OCI-LY1 (cell line): ENCODE results near the gene GPN2.
"Not testable (repeated sequence)": the region's sequence is repeated elsewhere in the genome, so short reads cannot be mapped to it uniquely, and the experiment has no call there.

Experiments
- H2AFZ ChIP-seq: fragments of 200-600 bp; sonication (generic), shearing (Covaris generic); 2 replicates; pipeline ENCODE4 v1.6.0; 2014; ENCODE audit warnings: antibody characterized with exemption, mild to moderate bottlenecking, low read length
- H3F3A ChIP-seq: fragments of 200-600 bp; sonication (generic), shearing (Covaris generic); 2 replicates; pipeline ENCODE4 v1.6.0; 2014; ENCODE audit warnings: mild to moderate bottlenecking, antibody characterized with exemption, low read length, moderate library complexity; ENCODE audit not compliant: insufficient read depth
- H3K27ac ChIP-seq: fragments of 200-600 bp; sonication (generic); 2 replicates; pipeline ENCODE4 v1.5.1; 2014; ENCODE audit warnings: low read length, mixed run types, mild to moderate bottlenecking, low read depth; ENCODE audit not compliant: poor library complexity, severe bottlenecking
- H3K27me3 ChIP-seq: fragments of 200-600 bp; sonication (generic); 2 replicates; pipeline ENCODE4 v1.6.0; 2014; ENCODE audit warnings: antibody characterized with exemption, mild to moderate bottlenecking, low read length, moderate library complexity; ENCODE audit not compliant: insufficient read depth
- H3K36me3 ChIP-seq: fragments of 200-600 bp; sonication (generic); 2 replicates; pipeline ENCODE4 v1.6.1; 2014; ENCODE audit warnings: mild to moderate bottlenecking, antibody characterized with exemption, low read length, moderate library complexity, mixed read lengths; ENCODE audit not compliant: insufficient read depth
- H3K4me1 ChIP-seq: fragments of 200-600 bp; sonication (generic); 2 replicates; pipeline ENCODE4 v1.5.1; 2014; ENCODE audit warnings: mild to moderate bottlenecking, low read length, moderate library complexity; ENCODE audit not compliant: insufficient read depth, severe bottlenecking
- H3K4me2 ChIP-seq: fragments of 200-600 bp; sonication (generic), shearing (Covaris generic); 2 replicates; pipeline ENCODE4 v1.6.1; 2014; ENCODE audit warnings: low read length
- H3K4me3 ChIP-seq: fragments of 200-600 bp; sonication (generic); 2 replicates; pipeline ENCODE4 v1.5.1; 2014; ENCODE audit warnings: low read length, low read depth, mild to moderate bottlenecking, mixed read lengths; ENCODE audit not compliant: poor library complexity, severe bottlenecking
- H3K79me2 ChIP-seq: fragments of 200-600 bp; shearing (Covaris generic); 2 replicates; pipeline ENCODE4 v1.6.1; 2016; ENCODE audit warnings: mixed run types, low read length, mixed read lengths; ENCODE audit not compliant: insufficient read depth
- H3K9ac ChIP-seq: fragments of 200-600 bp; sonication (generic), shearing (Covaris generic); 2 replicates; pipeline ENCODE4 v1.6.1; 2014; ENCODE audit warnings: mild to moderate bottlenecking, low read length, mixed read lengths
- H3K9me2 ChIP-seq: fragments of 200-600 bp; sonication (generic), shearing (Covaris generic); 2 replicates; pipeline ENCODE4 v1.6.1; 2014; ENCODE audit warnings: low read depth, mild to moderate bottlenecking, low read length, mixed read lengths
- H3K9me3 ChIP-seq: fragments of 200-600 bp; shearing (Covaris generic); 2 replicates; pipeline ENCODE4 v1.6.1; 2014; ENCODE audit warnings: low read length, mixed read lengths
- H4K20me1 ChIP-seq: fragments of 200-600 bp; sonication (generic), shearing (Covaris generic); 2 replicates; pipeline ENCODE4 v1.6.0; 2016; ENCODE audit warnings: mild to moderate bottlenecking, low read length; ENCODE audit not compliant: insufficient read depth
- EZH2 ChIP-seq: fragments of 200-600 bp; sonication (generic), shearing (Covaris generic); IDR thresholded peaks from 2 replicates; pipeline ENCODE4 v1.8.0; 2017; ENCODE audit warnings: borderline replicate concordance, mixed run types, mild to moderate bottlenecking, antibody characterized with exemption, low read length, moderate library complexity, mixed read lengths
- TF ChIP-seq, protein P1 (sequence below): fragments of 200-600 bp; sonication (generic), shearing (Covaris generic); IDR thresholded peaks from 2 replicates; pipeline ENCODE4 v1.5.1; 2017; ENCODE audit warnings: mild to moderate bottlenecking, antibody characterized with exemption, low read length, moderate library complexity, mixed read lengths

The GPN2 gene

DNA sequence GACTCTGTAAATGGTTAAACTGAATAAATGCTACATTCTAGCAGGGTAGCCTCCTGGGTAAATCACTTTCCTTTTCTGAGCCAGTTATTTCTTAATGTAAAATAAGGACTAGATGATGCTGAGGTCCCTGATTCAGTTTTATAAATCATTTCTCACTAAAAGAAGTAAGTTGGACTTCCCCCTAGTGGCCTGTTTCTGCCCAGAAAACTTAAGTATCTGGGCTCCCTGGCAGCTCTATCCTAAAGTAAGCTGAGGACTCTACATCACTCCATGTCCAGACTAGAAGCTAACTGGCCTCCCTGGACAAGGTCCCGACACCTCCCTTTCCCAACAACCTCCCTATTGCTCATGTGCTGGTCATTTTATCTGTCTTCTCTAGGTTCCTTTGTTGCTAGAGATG lies 3.0 kb downstream of the GPN2 start:
- Histone ChIP-seq H3K4me1 (peaks cover 18% of the 10 kb centered on the region), H3K9ac (no peak overlapping the region), H3K9me2 (no peaks in the 10 kb centered on the region), H3K27me3 (no peaks in the 10 kb centered on the region), H3K4me3 (no peak overlapping the region), H3F3A (no peaks in the 10 kb centered on the region), H3K4me2 (no peak overlapping the region), H3K79me2 (no peaks in the 10 kb centered on the region), H4K20me1 (no peaks in the 10 kb centered on the region), H3K9me3 (no peaks in the 10 kb centered on the region), H3K36me3 (peaks cover 65% of the 10 kb centered on the region), H3K27ac (no peak overlapping the region), H2AFZ (no peak overlapping the region)
- no peak for TF ChIP-seq EZH2
- TF ChIP-seq, protein P1, sequence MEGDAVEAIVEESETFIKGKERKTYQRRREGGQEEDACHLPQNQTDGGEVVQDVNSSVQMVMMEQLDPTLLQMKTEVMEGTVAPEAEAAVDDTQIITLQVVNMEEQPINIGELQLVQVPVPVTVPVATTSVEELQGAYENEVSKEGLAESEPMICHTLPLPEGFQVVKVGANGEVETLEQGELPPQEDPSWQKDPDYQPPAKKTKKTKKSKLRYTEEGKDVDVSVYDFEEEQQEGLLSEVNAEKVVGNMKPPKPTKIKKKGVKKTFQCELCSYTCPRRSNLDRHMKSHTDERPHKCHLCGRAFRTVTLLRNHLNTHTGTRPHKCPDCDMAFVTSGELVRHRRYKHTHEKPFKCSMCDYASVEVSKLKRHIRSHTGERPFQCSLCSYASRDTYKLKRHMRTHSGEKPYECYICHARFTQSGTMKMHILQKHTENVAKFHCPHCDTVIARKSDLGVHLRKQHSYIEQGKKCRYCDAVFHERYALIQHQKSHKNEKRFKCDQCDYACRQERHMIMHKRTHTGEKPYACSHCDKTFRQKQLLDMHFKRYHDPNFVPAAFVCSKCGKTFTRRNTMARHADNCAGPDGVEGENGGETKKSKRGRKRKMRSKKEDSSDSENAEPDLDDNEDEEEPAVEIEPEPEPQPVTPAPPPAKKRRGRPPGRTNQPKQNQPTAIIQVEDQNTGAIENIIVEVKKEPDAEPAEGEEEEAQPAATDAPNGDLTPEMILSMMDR: peak; percentile 45; the same call in 1 of the 2 replicates

- Histone ChIP-seq H4K20me1 (no peaks in the 10 kb centered on the region), H3K9me2 (no peaks in the 10 kb centered on the region), H3K36me3 (peaks cover 82% of the 10 kb centered on the region)
Observed at GRCh38 chr1:26882696-26883463, 7.2 kb downstream of the GPN2 start.

GRCh38 chr1:26881611-26882010 lies 8.5 kb downstream of the GPN2 start:
- not testable (repeated sequence) for H3K27me3 ChIP-seq, H3K4me3 ChIP-seq, H3K9me3 ChIP-seq, H3K9me2 ChIP-seq, H3K27ac ChIP-seq, H3F3A ChIP-seq, H3K4me2 ChIP-seq, H4K20me1 ChIP-seq, H2AFZ ChIP-seq, H3K9ac ChIP-seq, H3K79me2 ChIP-seq, H3K4me1 ChIP-seq
- peaks cover 86% of the 10 kb centered on the region for H3K36me3 ChIP-seq

More at GRCh38 chr1:26882696-26883463, 7.2 kb downstream of the GPN2 start:
- TF ChIP-seq EZH2: no peak
- TF ChIP-seq, protein P1: no peak
- H3K27ac ChIP-seq: no peak overlapping the region
- no peak overlapping the region for H3K4me3 ChIP-seq
- H3K4me1 ChIP-seq: peaks cover under 1% of the 10 kb centered on the region
- no peaks in the 10 kb centered on the region for H3K79me2 ChIP-seq
- no peaks in the 10 kb centered on the region for H3K27me3 ChIP-seq
- H3K9me3 ChIP-seq: no peaks in the 10 kb centered on the region
- no peak overlapping the region for H2AFZ ChIP-seq
- H3K9ac ChIP-seq: no peak overlapping the region
- no peak overlapping the region for H3K4me2 ChIP-seq
- no peaks in the 10 kb centered on the region for H3F3A ChIP-seq

GRCh38 chr1:26879793-26880192 lies 10.3 kb downstream of the GPN2 start:
- H3K36me3 ChIP-seq: peaks cover 72% of the 10 kb centered on the region
- H3K4me1 ChIP-seq: peaks cover 7% of the 10 kb centered on the region
- H3K4me3 ChIP-seq: no peak overlapping the region
- H3K79me2 ChIP-seq: no peaks in the 10 kb centered on the region
- H3K27me3 ChIP-seq: no peaks in the 10 kb centered on the region
- H4K20me1 ChIP-seq: no peaks in the 10 kb centered on the region
- TF ChIP-seq EZH2: no peak
- TF ChIP-seq, protein P1: no peak
- H3K27ac ChIP-seq: no peak overlapping the region
- H3K4me2 ChIP-seq: no peak overlapping the region
- H3K9me3 ChIP-seq: no peaks in the 10 kb centered on the region
- no peak overlapping the region for H3K9ac ChIP-seq
- H2AFZ ChIP-seq: no peak overlapping the region
- no peaks in the 10 kb centered on the region for H3F3A ChIP-seq
- H3K9me2 ChIP-seq: no peaks in the 10 kb centered on the region
